K562 (cell line): ENCODE data around the gene LTBR. TPM values are rescaled to one million over a fixed set of nuclear protein-coding genes. Genes with fewer than 3 reads are reported as not detected.

Experiments used
- ATAC-seq: fragments of 200-7000 bp; cut with Tn5 transposase; 3 replicates; pipeline ENCODE4 v1.9.1; 2020; ENCODE audit warnings: moderate library complexity
- BruUV-seq: library from RNA; stranded (reverse); fragments of 400-500 nt; replicated peaks from 2 replicates; lab custom pipeline; 2021; lab: Mats Ljungman, UMichigan
- CTCF ChIA-PET: fragments of 300-600 bp; formaldehyde crosslinking; extraction: SDS; loops from one replicate; lab custom pipeline; 2021; ENCODE audit warnings: low intra/inter-chr PET ratio; lab: Yijun Ruan, JAX
- POLR2A ChIA-PET: fragments of 300-600, 350-650 bp; sonication (Branson Sonifier 250); formaldehyde crosslinking; extraction: SDS; loops from one replicate; lab custom pipeline; 2021; ENCODE audit warnings: antibody characterized with exemption, inconsistent platforms; lab: Yijun Ruan, JAX
- DNase-seq, 4 experiments: peaks; one replicate each; pipeline versions ENCODE4 v3.0.0 to v3.0.0-alpha.2; 2011 to 2018; ENCODE audit warnings: low spot score in 3 of 4, mixed read lengths in 3 of 4; ENCODE audit errors: extremely low read depth in 1 of 4
- FAIRE-seq: peaks from 2 replicates; lab custom pipeline; 2011; peaks lifted over from hg19 to GRCh38; lab: Jason Lieb, UNC
- H2AFZ ChIP-seq: 2 replicates; pipeline ENCODE4 v1.6.0; 2011; ENCODE audit warnings: low read depth, low read length, control low read depth, inconsistent platforms
- H3K27ac ChIP-seq: fragments of 200-600 bp; 3 replicates; pipeline ENCODE4 v1.8.0; 2011; ENCODE audit warnings: low read depth, mild to moderate bottlenecking, control low read depth, inconsistent platforms, low read length, moderate library complexity, mixed read lengths; ENCODE audit errors: extremely low read depth
- H3K27me3 ChIP-seq, 2 experiments: fragments of 300-600 bp in 1 of 2; 2 replicates in 1 of 2; 3 replicates in 1 of 2; pipeline versions ENCODE4 v1.6.0 to v1.8.0; 2011; ENCODE audit warnings: inconsistent platforms in 2 of 2, low read length in 2 of 2, mild to moderate bottlenecking in 1 of 2, mixed read lengths in 1 of 2, moderate library complexity in 1 of 2; ENCODE audit not compliant: control insufficient read depth in 2 of 2, insufficient read depth in 2 of 2
- H3K36me3 ChIP-seq: fragments of 300-600 bp; 3 replicates; pipeline ENCODE4 v1.8.0; 2011; ENCODE audit warnings: mild to moderate bottlenecking, low read length, inconsistent platforms; ENCODE audit not compliant: control insufficient read depth, insufficient read depth
- H3K4me1 ChIP-seq, 2 experiments: fragments of 200-600 bp in 1 of 2; replicated peaks in 1 of 2; 2 replicates in 1 of 2; 3 replicates in 1 of 2; pipeline versions ENCODE4 v1.5.1 to v1.8.0; 2011; ENCODE audit warnings: inconsistent platforms in 2 of 2, low read length in 2 of 2, mild to moderate bottlenecking in 1 of 2, mixed read lengths in 1 of 2, moderate library complexity in 1 of 2; ENCODE audit not compliant: control insufficient read depth in 2 of 2, insufficient read depth in 2 of 2
- H3K4me2 ChIP-seq: 2 replicates; pipeline ENCODE4 v1.6.1; 2011; ENCODE audit warnings: low read length, control low read depth, inconsistent platforms, mixed read lengths; ENCODE audit not compliant: insufficient read depth
- H3K4me3 ChIP-seq: fragments of 200-600 bp; sonication (generic), shearing (Covaris generic); 2 replicates; pipeline ENCODE4 v1.5.1; 2016; ENCODE audit warnings: control low read depth, inconsistent platforms
- H3K79me2 ChIP-seq: fragments of 200-600 bp; 3 replicates; pipeline ENCODE4 v1.8.0; 2011; ENCODE audit warnings: low read length, inconsistent platforms; ENCODE audit not compliant: control insufficient read depth, insufficient read depth
- H3K9ac ChIP-seq, 2 experiments: 2 replicates each; pipeline versions ENCODE4 v1.6.0 to v1.6.1; 2011; ENCODE audit warnings: low read depth in 2 of 2, low read length in 2 of 2, control low read depth in 1 of 2, inconsistent platforms in 1 of 2, mild to moderate bottlenecking in 1 of 2, mixed read lengths in 1 of 2; ENCODE audit not compliant: insufficient read depth in 1 of 2
- H3K9me1 ChIP-seq: one replicate; pipeline ENCODE4 v1.6.0; 2011; ENCODE audit warnings: inconsistent platforms, mild to moderate bottlenecking, low read length, moderate library complexity; ENCODE audit not compliant: control insufficient read depth, insufficient read depth
- H3K9me3 ChIP-seq: replicated peaks from 2 replicates; pipeline ENCODE4 v1.5.1; 2011; ENCODE audit warnings: low read depth, low read length, inconsistent platforms; ENCODE audit not compliant: control insufficient read depth, insufficient read depth
- H4K20me1 ChIP-seq: replicated peaks from 2 replicates; pipeline ENCODE4 v1.6.1; 2011; ENCODE audit warnings: low read length, inconsistent platforms, mixed read lengths; ENCODE audit not compliant: control insufficient read depth, insufficient read depth
- BRD4 ChIP-seq: fragments of 200-600 bp; sonication (generic); IDR thresholded peaks from 2 replicates; pipeline ENCODE4 v1.6.1; 2017; ENCODE audit warnings: inconsistent platforms
- MTA3 ChIP-seq: fragments of 450-650 bp; formaldehyde crosslinking; IDR thresholded peaks from 2 replicates; pipeline ENCODE4 v1.6.1; 2017; ENCODE audit warnings: mild to moderate bottlenecking, borderline replicate concordance
- NR1H2 ChIP-seq: sonication (generic); formaldehyde crosslinking; IDR thresholded peaks from 2 replicates; pipeline ENCODE4 v1.4.0; 2020; ENCODE audit warnings: mild to moderate bottlenecking, missing genetic modification reagents
- POLR2A ChIP-seq: fragments of 450-650 bp; conservative IDR thresholded peaks from 2 replicates; pipeline ENCODE4 v1.6.1; 2016
- RBM39 ChIP-seq: fragments of 200-400 bp; formaldehyde crosslinking; optimal IDR thresholded peaks from 2 replicates; pipeline ENCODE3; 2018; ENCODE audit warnings: low read depth, low read length
- TOE1 ChIP-seq, 2 experiments: fragments of 450-650 bp in 1 of 2; sonication (generic) in 1 of 2; formaldehyde crosslinking in 1 of 2; IDR thresholded peaks; 2 replicates each; pipeline versions ENCODE4 v1.7.1 to v1.8.0; 2016 to 2022; ENCODE audit warnings: borderline replicate concordance in 2 of 2, mild to moderate bottlenecking in 2 of 2, antibody characterized with exemption in 1 of 2, inconsistent platforms in 1 of 2, low read depth in 1 of 2, missing genetic modification reagents in 1 of 2, moderate library complexity in 1 of 2
- ZEB2 ChIP-seq: fragments of 450-650 bp; IDR thresholded peaks from 2 replicates; pipeline ENCODE4 v1.6.1; 2016
- ZNF384 ChIP-seq: IDR thresholded peaks from 2 replicates; pipeline ENCODE4 v1.6.1; 2012; ENCODE audit warnings: low read depth, low read length, improper control_type of control experiment
- WGBS: fragments of 100-300 bp; shearing (Covaris generic); methylation state at CpG from one replicate; pipeline ENCODE4 v1.1.6; 2016; ENCODE audit warnings: low coverage, mixed read lengths; ENCODE audit not compliant: insufficient coverage; ENCODE audit errors: missing lambda C conversion rate; 5-methylcytosine and 5-hydroxymethylcytosine counted together
- in situ Hi-C: fragments of 300-500 bp; cut with MboI; formaldehyde crosslinking; loops from 4 replicates; pipeline ENCODE4 v1.15.0; 2018; ENCODE audit warnings: inconsistent platforms, mixed read lengths
- intact Hi-C: fragments of 100-400 bp; cut with micrococcal nuclease; formaldehyde crosslinking; loops from 2 replicates; pipeline ENCODE4 v1.14.2; 2022
- polyA plus RNA-seq, 8 experiments: library from polyadenylated mRNA; depleted of rRNA in 4 of 8; stranded (reverse) in 5 of 8; unstranded in 3 of 8; fragments of >200 nt; fragmentation: Nextera tagmentation in 2 of 8; fragmentation: Illumina TruSeq in 1 of 8; extraction: Ambion mirVana in 2 of 8; extraction: Trizol in 1 of 8; gene quantifications; 2 replicates each; pipeline versions ENCODE4 v1.2.1 to v1.2.3, GENCODE V29; 2011 to 2014; ENCODE audit warnings: inconsistent platforms in 1 of 8, missing spikeins in 1 of 8
- total RNA-seq, 7 experiments: library from RNA; depleted of rRNA in 6 of 7; stranded (reverse); fragments of >200 nt in 6 of 7; fragmentation: Illumina TruSeq in 2 of 7; extraction: Trizol in 2 of 7; gene quantifications; 2 replicates each; pipeline versions ENCODE4 v1.2.1 to v1.2.3, GENCODE V29; 2011 to 2021; ENCODE audit warnings: low replicate concordance in 1 of 7
- TF ChIP-seq, protein P1 (sequence below): fragments of 450-650 bp; formaldehyde crosslinking; IDR thresholded peaks from 2 replicates; pipeline ENCODE4 v1.4.0; 2020; ENCODE audit warnings: mild to moderate bottlenecking, moderate library complexity
- TF ChIP-seq, protein P2 (sequence below): fragments of 450-650 bp; conservative IDR thresholded peaks from 2 replicates; pipeline ENCODE4 v1.6.1; 2016; ENCODE audit warnings: missing genetic modification characterization, low read depth, mild to moderate bottlenecking, missing compliant biosample characterization, moderate library complexity
- TF ChIP-seq, protein P3 (sequence below): sonication (generic); formaldehyde crosslinking; IDR thresholded peaks from 2 replicates; pipeline ENCODE4 v1.4.0; 2020; ENCODE audit warnings: mild to moderate bottlenecking, missing genetic modification reagents
- TF ChIP-seq, protein P4 (sequence below): fragments of 450-650 bp; formaldehyde crosslinking; IDR thresholded peaks from 2 replicates; pipeline ENCODE4 v1.4.0; 2020; ENCODE audit warnings: mild to moderate bottlenecking

The LTBR gene
- total and polyA plus RNA-seq, 9 of the 15 experiments (the other 6 are each of a cell fraction or from before 2014, with no cell fraction given) = 0.96 to 69.0 (median 35.3) TPM

DNA sequence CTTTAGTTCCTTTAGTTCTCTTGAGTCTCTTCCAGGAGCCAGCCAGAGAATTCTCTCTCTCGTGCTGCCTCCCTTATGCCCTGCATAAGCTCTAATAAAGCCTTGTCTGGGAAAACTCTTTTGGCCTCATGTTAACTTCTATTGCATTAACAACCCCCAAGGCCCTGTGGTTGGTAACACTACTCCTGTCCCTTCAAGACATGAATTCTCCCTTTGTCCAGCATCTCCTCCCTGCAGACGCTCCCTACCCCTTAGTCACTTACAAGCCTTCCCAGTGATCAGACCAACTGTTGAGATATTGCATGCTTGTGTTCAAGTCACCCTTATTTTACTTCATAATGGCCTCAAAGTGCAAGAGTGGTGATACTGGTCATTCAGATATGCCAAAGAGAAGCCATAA lies 12.1 kb downstream of the LTBR start:
- no peak for DNase-seq
- H2AFZ ChIP-seq = no peak overlapping the region
- H3K36me3 ChIP-seq = peaks cover 10% of the 10 kb centered on the region; the same call in 1 of the 3 replicates
- TF ChIP-seq TOE1 (IDR thresholded peaks at IDR 0.05; ENCODE audit: borderline replicate concordance) (no peak), TOE1 (CRISPR knock-in tag; IDR thresholded peaks at IDR 0.05; ENCODE audit: borderline replicate concordance, low read depth) (no peak), MTA3 (no peak), ZEB2 (no peak), NR1H2 (CRISPR knock-in tag) (no peak), ZNF384 (no peak), POLR2A (no peak), RBM39 (no peak), BRD4 (no peak)
- TF ChIP-seq, protein P1, sequence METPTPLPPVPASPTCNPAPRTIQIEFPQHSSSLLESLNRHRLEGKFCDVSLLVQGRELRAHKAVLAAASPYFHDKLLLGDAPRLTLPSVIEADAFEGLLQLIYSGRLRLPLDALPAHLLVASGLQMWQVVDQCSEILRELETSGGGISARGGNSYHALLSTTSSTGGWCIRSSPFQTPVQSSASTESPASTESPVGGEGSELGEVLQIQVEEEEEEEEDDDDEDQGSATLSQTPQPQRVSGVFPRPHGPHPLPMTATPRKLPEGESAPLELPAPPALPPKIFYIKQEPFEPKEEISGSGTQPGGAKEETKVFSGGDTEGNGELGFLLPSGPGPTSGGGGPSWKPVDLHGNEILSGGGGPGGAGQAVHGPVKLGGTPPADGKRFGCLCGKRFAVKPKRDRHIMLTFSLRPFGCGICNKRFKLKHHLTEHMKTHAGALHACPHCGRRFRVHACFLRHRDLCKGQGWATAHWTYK (CRISPR knock-in tag) = no peak
- TF ChIP-seq, protein P2, sequence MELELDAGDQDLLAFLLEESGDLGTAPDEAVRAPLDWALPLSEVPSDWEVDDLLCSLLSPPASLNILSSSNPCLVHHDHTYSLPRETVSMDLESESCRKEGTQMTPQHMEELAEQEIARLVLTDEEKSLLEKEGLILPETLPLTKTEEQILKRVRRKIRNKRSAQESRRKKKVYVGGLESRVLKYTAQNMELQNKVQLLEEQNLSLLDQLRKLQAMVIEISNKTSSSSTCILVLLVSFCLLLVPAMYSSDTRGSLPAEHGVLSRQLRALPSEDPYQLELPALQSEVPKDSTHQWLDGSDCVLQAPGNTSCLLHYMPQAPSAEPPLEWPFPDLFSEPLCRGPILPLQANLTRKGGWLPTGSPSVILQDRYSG (tag) = no peak
- TF ChIP-seq, protein P3, sequence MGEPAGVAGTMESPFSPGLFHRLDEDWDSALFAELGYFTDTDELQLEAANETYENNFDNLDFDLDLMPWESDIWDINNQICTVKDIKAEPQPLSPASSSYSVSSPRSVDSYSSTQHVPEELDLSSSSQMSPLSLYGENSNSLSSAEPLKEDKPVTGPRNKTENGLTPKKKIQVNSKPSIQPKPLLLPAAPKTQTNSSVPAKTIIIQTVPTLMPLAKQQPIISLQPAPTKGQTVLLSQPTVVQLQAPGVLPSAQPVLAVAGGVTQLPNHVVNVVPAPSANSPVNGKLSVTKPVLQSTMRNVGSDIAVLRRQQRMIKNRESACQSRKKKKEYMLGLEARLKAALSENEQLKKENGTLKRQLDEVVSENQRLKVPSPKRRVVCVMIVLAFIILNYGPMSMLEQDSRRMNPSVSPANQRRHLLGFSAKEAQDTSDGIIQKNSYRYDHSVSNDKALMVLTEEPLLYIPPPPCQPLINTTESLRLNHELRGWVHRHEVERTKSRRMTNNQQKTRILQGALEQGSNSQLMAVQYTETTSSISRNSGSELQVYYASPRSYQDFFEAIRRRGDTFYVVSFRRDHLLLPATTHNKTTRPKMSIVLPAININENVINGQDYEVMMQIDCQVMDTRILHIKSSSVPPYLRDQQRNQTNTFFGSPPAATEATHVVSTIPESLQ (CRISPR knock-in tag) = no peak
- TF ChIP-seq, protein P4, sequence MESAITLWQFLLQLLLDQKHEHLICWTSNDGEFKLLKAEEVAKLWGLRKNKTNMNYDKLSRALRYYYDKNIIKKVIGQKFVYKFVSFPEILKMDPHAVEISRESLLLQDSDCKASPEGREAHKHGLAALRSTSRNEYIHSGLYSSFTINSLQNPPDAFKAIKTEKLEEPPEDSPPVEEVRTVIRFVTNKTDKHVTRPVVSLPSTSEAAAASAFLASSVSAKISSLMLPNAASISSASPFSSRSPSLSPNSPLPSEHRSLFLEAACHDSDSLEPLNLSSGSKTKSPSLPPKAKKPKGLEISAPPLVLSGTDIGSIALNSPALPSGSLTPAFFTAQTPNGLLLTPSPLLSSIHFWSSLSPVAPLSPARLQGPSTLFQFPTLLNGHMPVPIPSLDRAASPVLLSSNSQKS (CRISPR knock-in tag) = no peak
- H3K79me2 ChIP-seq = no peaks in the 10 kb centered on the region
- H3K4me2 ChIP-seq = no peak overlapping the region
- in situ Hi-C loops (no loop called here), intact Hi-C loops (no loop called here)
- H3K9ac ChIP-seq = no peak overlapping the region; a peak in 1 of 4 replicates
- FAIRE-seq = no peak
- no TSS peak for BruUV-seq
- no peaks in the 10 kb centered on the region for H3K27me3 ChIP-seq
- no peak overlapping the region for H3K27ac ChIP-seq
- POLR2A ChIA-PET = no interaction called here
- H3K4me3 ChIP-seq = no peak overlapping the region
- no peaks in the 10 kb centered on the region; the same call in 1 of the 2 replicates for H4K20me1 ChIP-seq
- CTCF ChIA-PET = no interaction called here
- no peak for ATAC-seq
- 76% methylated on average over 2 of the region's 2 CpGs for WGBS
- H3K4me1 ChIP-seq = peaks cover 9 to 10% of the 10 kb centered on the region in 2 experiments; a peak in 4 of 5 replicates
- H3K9me3 ChIP-seq = no peaks in the 10 kb centered on the region
- no peaks in the 10 kb centered on the region for H3K9me1 ChIP-seq
